Loucy (cell line): ENCODE data around the gene CARD9.

Experiments used
- H2AFZ ChIP-seq: fragments of 200-600 bp; sonication (generic); 2 replicates; pipeline ENCODE4 v1.6.0; 2016; ENCODE audit warnings: antibody characterized with exemption, mild to moderate bottlenecking, low read length, moderate library complexity
- H3F3A ChIP-seq: fragments of 200-600 bp; 2 replicates; pipeline ENCODE4 v1.6.0; 2016; ENCODE audit warnings: antibody characterized with exemption, low read depth, mild to moderate bottlenecking
- H3K27me3 ChIP-seq: fragments of 200-600 bp; sonication (generic); 2 replicates; pipeline ENCODE4 v1.6.1; 2014; ENCODE audit warnings: low read length, mild to moderate bottlenecking; ENCODE audit not compliant: insufficient read depth, poor library complexity, severe bottlenecking
- H3K36me3 ChIP-seq: fragments of 200-600 bp; sonication (generic); 2 replicates; pipeline ENCODE4 v1.6.1; 2016; ENCODE audit warnings: low read length; ENCODE audit not compliant: insufficient read depth
- H3K4me1 ChIP-seq: fragments of 200-600 bp; sonication (generic); 2 replicates; pipeline ENCODE4 v1.5.1; 2014; ENCODE audit warnings: low read length, mild to moderate bottlenecking; ENCODE audit not compliant: insufficient read depth, poor library complexity, severe bottlenecking
- H3K4me2 ChIP-seq: fragments of 200-600 bp; sonication (generic); 2 replicates; pipeline ENCODE4 v1.6.0; 2014; ENCODE audit warnings: antibody characterized with exemption, low read length, low read depth, mild to moderate bottlenecking; ENCODE audit not compliant: poor library complexity, severe bottlenecking
- H3K4me3 ChIP-seq: fragments of 200-600 bp; sonication (generic); 2 replicates; pipeline ENCODE4 v1.5.1; 2014; ENCODE audit warnings: low read length, mild to moderate bottlenecking, mixed read lengths; ENCODE audit not compliant: poor library complexity, severe bottlenecking
- H3K79me2 ChIP-seq: fragments of 200-600 bp; sonication (generic); 2 replicates; pipeline ENCODE4 v1.6.1; 2014; ENCODE audit warnings: low read length; ENCODE audit not compliant: insufficient read depth
- H3K9ac ChIP-seq: fragments of 200-600 bp; sonication (generic); 2 replicates; pipeline ENCODE4 v1.6.0; 2014; ENCODE audit warnings: mild to moderate bottlenecking, low read depth, low read length, moderate library complexity; ENCODE audit not compliant: poor library complexity, severe bottlenecking
- H3K9me2 ChIP-seq: fragments of 200-600 bp; sonication (generic); replicated peaks from 2 replicates; pipeline ENCODE4 v1.6.1; 2016; ENCODE audit warnings: low read depth, low read length, mixed read lengths
- H3K9me3 ChIP-seq: fragments of 200-600 bp; sonication (generic); 2 replicates; pipeline ENCODE4 v1.6.1; 2014; ENCODE audit warnings: mild to moderate bottlenecking, antibody characterized with exemption, low read length, low read depth; ENCODE audit not compliant: insufficient read depth
- H4K20me1 ChIP-seq: fragments of 200-600 bp; sonication (generic); 2 replicates; pipeline ENCODE4 v1.6.0; 2014; ENCODE audit warnings: antibody characterized with exemption, low read length, mild to moderate bottlenecking; ENCODE audit not compliant: insufficient read depth, poor library complexity, severe bottlenecking
- CTCF ChIP-seq: fragments of 200-600 bp; sonication (generic); conservative IDR thresholded peaks from 2 replicates; pipeline ENCODE4 v1.5.1; 2014; ENCODE audit warnings: mild to moderate bottlenecking, antibody characterized with exemption, low read length
- EZH2phosphoT487 ChIP-seq: fragments of 200-600 bp; IDR thresholded peaks from 2 replicates; pipeline ENCODE4 v1.6.1; 2018; ENCODE audit warnings: antibody characterized with exemption, mild to moderate bottlenecking, moderate library complexity, borderline replicate concordance

The CARD9 gene

GRCh38 chr9:136379401-136379800 is 5.9 kb upstream of the CARD9 start:
- Histone ChIP-seq H3K9me2 (no peaks in the 10 kb centered on the region), H3K4me3 (no peak overlapping the region), H4K20me1 (no peaks in the 10 kb centered on the region), H3K36me3 (peaks cover 9% of the 10 kb centered on the region; the same call in 1 of the 2 replicates), H3F3A (no peaks in the 10 kb centered on the region), H3K4me2 (no peak overlapping the region), H3K4me1 (no peaks in the 10 kb centered on the region), H3K79me2 (no peaks in the 10 kb centered on the region), H3K9ac (no peak overlapping the region), H2AFZ (no peak overlapping the region), H3K27me3 (no peaks in the 10 kb centered on the region), H3K9me3 (no peaks in the 10 kb centered on the region)
- no peak for TF ChIP-seq EZH2phosphoT487
- TF ChIP-seq CTCF, result no peak

GRCh38 chr9:136379003-136379287 is 5.5 kb upstream of the CARD9 start:
- no peaks in the 10 kb centered on the region for H3K4me1 ChIP-seq
- TF ChIP-seq EZH2phosphoT487 (no peak), CTCF (no peak)
- no peaks in the 10 kb centered on the region for H3K9me3 ChIP-seq
- no peak overlapping the region for H2AFZ ChIP-seq
- no peaks in the 10 kb centered on the region for H4K20me1 ChIP-seq
- no peak overlapping the region for H3K4me3 ChIP-seq
- no peaks in the 10 kb centered on the region for H3K27me3 ChIP-seq
- H3K9ac ChIP-seq, result no peak overlapping the region
- no peaks in the 10 kb centered on the region for H3K79me2 ChIP-seq
- peaks cover 9% of the 10 kb centered on the region; the same call in 1 of the 2 replicates for H3K36me3 ChIP-seq
- no peaks in the 10 kb centered on the region for H3K9me2 ChIP-seq
- no peak overlapping the region for H3K4me2 ChIP-seq
- H3F3A ChIP-seq, result no peaks in the 10 kb centered on the region

GRCh38 chr9:136378170-136379002 is 4.9 kb upstream of the CARD9 start:
- H3K36me3 ChIP-seq, result peaks cover 7% of the 10 kb centered on the region; the same call in 1 of the 2 replicates
- TF ChIP-seq EZH2phosphoT487 (no peak), CTCF (no peak)
- H3K9me2 ChIP-seq, result no peaks in the 10 kb centered on the region
- no peak overlapping the region for H3K9ac ChIP-seq
- H3K27me3 ChIP-seq, result no peaks in the 10 kb centered on the region
- H3K4me3 ChIP-seq, result no peak overlapping the region
- H4K20me1 ChIP-seq, result no peaks in the 10 kb centered on the region
- H3K9me3 ChIP-seq, result no peaks in the 10 kb centered on the region
- no peak overlapping the region for H3K4me2 ChIP-seq
- no peak overlapping the region for H2AFZ ChIP-seq
- no peaks in the 10 kb centered on the region for H3K79me2 ChIP-seq
- no peaks in the 10 kb centered on the region for H3F3A ChIP-seq
- no peaks in the 10 kb centered on the region for H3K4me1 ChIP-seq
